OCI-LY3 (cell line): ENCODE data around the gene CTTN.
"Not testable (repeated sequence)": the region's sequence is repeated elsewhere in the genome, so short reads cannot be mapped to it uniquely, and the experiment has no call there.

Experiments
- H2AFZ ChIP-seq: fragments of 200-600, 300-600 bp; shearing (Covaris generic); 2 replicates; pipeline ENCODE4 v1.6.0; 2014; ENCODE audit warnings: antibody characterized with exemption, low read depth, low read length
- H3K27ac ChIP-seq: fragments of 200-600, 300-600 bp; sonication (generic); 2 replicates; pipeline ENCODE4 v1.5.1; 2014; ENCODE audit warnings: mild to moderate bottlenecking, low read length, moderate library complexity, mixed read lengths
- H3K27me3 ChIP-seq: fragments of 200-600, 300-600 bp; sonication (generic); 2 replicates; pipeline ENCODE4 v1.6.1; 2014; ENCODE audit warnings: low read depth, low read length, mixed read lengths
- H3K36me3 ChIP-seq: fragments of 200-600, 300-600 bp; sonication (generic); replicated peaks from 2 replicates; pipeline ENCODE3; 2014; ENCODE audit warnings: low read depth, low read length, mixed read lengths
- H3K4me1 ChIP-seq: fragments of 300-600, 200-600 bp; sonication (generic); 2 replicates; pipeline ENCODE4 v1.6.1; 2014; ENCODE audit warnings: low read length, mixed read lengths
- H3K4me2 ChIP-seq: fragments of 200-600, 300-600 bp; sonication (generic); 2 replicates; pipeline ENCODE4 v1.6.1; 2014; ENCODE audit warnings: low read length, mixed read lengths
- H3K4me3 ChIP-seq: fragments of 300-600, 200-600 bp; sonication (generic); 2 replicates; pipeline ENCODE4 v1.5.1; 2014; ENCODE audit warnings: antibody characterized with exemption, mild to moderate bottlenecking, low read length, moderate library complexity
- H3K79me2 ChIP-seq: fragments of 300-600, 200-600 bp; shearing (Covaris generic); 2 replicates; pipeline ENCODE4 v1.6.1; 2014; ENCODE audit warnings: mild to moderate bottlenecking, low read length, mixed read lengths
- H3K9ac ChIP-seq: fragments of 300-600, 200-600 bp; shearing (Covaris generic); 2 replicates; pipeline ENCODE4 v1.6.0; 2014; ENCODE audit warnings: mild to moderate bottlenecking, low read length, moderate library complexity
- H3K9me3 ChIP-seq: fragments of 200-600, 300-600 bp; shearing (Covaris generic); 2 replicates; pipeline ENCODE4 v1.6.1; 2014; ENCODE audit warnings: low read length, mixed read lengths; ENCODE audit not compliant: insufficient read depth
- H4K20me1 ChIP-seq: fragments of 200-600, 300-600 bp; sonication (generic); 2 replicates; pipeline ENCODE4 v1.6.1; 2016; ENCODE audit warnings: low read length, mixed read lengths; ENCODE audit not compliant: insufficient read depth
- EZH2phosphoT487 ChIP-seq: fragments of 200-600 bp; shearing (Covaris generic); IDR thresholded peaks from 2 replicates; pipeline ENCODE4 v1.6.1; 2018; ENCODE audit warnings: antibody characterized with exemption, mixed run types, low read depth
- TF ChIP-seq, protein P1 (sequence below): fragments of 200-600, 300-600 bp; sonication (generic); IDR thresholded peaks from 2 replicates; pipeline ENCODE4 v1.5.1; 2014; ENCODE audit warnings: antibody characterized with exemption, low read length, low read depth

The CTTN gene

GRCh38 chr11:70405679-70406395 is 7.5 kb downstream of the CTTN start:
- H4K20me1 ChIP-seq, result peaks cover 33% of the 10 kb centered on the region
- H3K36me3 ChIP-seq, result peaks cover 39% of the 10 kb centered on the region
- H3K27ac ChIP-seq, result no peak overlapping the region
- H3K4me1 ChIP-seq, result no peaks in the 10 kb centered on the region
- no peaks in the 10 kb centered on the region for H3K9me3 ChIP-seq
- H2AFZ ChIP-seq, result no peak overlapping the region
- H3K4me2 ChIP-seq, result no peak overlapping the region
- no peak for TF ChIP-seq EZH2phosphoT487
- no peak overlapping the region for H3K4me3 ChIP-seq
- no peaks in the 10 kb centered on the region; the same call in 1 of the 2 replicates for H3K27me3 ChIP-seq
- H3K79me2 ChIP-seq, result peaks cover 10% of the 10 kb centered on the region; the same call in 1 of the 2 replicates
- no peak overlapping the region for H3K9ac ChIP-seq

- Histone ChIP-seq H3K79me2 (0 out of 2 replicates have a peak, but pooled peaks cover 9% of the 10 kb centered on the region), H3K9ac (no peak overlapping the region), H2AFZ (no peak overlapping the region), H3K27ac (no peak overlapping the region), H3K4me2 (no peak overlapping the region), H4K20me1 (peaks cover 30% of the 10 kb centered on the region), H3K27me3 (no peaks in the 10 kb centered on the region; the same call in 1 of the 2 replicates), H3K4me1 (no peaks in the 10 kb centered on the region), H3K9me3 (no peaks in the 10 kb centered on the region), H3K36me3 (peaks cover 45% of the 10 kb centered on the region), H3K4me3 (no peak overlapping the region)
- TF ChIP-seq, protein P1, sequence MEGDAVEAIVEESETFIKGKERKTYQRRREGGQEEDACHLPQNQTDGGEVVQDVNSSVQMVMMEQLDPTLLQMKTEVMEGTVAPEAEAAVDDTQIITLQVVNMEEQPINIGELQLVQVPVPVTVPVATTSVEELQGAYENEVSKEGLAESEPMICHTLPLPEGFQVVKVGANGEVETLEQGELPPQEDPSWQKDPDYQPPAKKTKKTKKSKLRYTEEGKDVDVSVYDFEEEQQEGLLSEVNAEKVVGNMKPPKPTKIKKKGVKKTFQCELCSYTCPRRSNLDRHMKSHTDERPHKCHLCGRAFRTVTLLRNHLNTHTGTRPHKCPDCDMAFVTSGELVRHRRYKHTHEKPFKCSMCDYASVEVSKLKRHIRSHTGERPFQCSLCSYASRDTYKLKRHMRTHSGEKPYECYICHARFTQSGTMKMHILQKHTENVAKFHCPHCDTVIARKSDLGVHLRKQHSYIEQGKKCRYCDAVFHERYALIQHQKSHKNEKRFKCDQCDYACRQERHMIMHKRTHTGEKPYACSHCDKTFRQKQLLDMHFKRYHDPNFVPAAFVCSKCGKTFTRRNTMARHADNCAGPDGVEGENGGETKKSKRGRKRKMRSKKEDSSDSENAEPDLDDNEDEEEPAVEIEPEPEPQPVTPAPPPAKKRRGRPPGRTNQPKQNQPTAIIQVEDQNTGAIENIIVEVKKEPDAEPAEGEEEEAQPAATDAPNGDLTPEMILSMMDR, result no peak
- no peak for TF ChIP-seq EZH2phosphoT487
Measured at GRCh38 chr11:70407121-70407520, 8.8 kb downstream of the CTTN start.

GRCh38 chr11:70407814-70408213 is 9.5 kb downstream of the CTTN start:
- Histone ChIP-seq H3K36me3 (peaks cover 49% of the 10 kb centered on the region), H3K79me2 (0 out of 2 replicates have a peak, but pooled peaks cover 7% of the 10 kb centered on the region), H4K20me1 (peaks cover 23% of the 10 kb centered on the region), H2AFZ (no peak overlapping the region), H3K27ac (no peak overlapping the region), H3K4me3 (no peak overlapping the region), H3K27me3 (no peaks in the 10 kb centered on the region), H3K4me2 (no peak overlapping the region), H3K4me1 (no peaks in the 10 kb centered on the region), H3K9ac (no peak overlapping the region), H3K9me3 (no peaks in the 10 kb centered on the region)
- TF ChIP-seq, protein P1, result no peak
- no peak for TF ChIP-seq EZH2phosphoT487

DNA sequence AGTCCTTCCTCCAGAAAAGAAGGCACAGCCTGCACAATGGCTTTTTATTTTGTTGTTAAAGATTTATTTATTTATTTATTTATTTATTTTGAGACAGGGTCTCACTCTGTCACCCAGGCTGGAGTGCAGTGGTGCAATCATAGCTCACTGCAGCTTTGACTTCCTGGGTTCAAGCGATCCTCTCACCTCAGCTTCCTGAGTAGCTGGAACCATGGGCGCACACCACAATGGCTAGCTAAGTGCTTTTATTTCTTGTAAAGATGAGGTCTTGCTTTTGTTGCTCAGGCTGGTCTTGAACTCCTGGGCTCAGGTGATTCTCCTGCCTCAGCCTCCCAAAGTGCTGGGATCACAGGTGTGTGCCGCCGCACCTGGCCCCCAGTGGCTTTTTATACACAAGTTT is 10.0 kb downstream of the CTTN start:
- not testable (repeated sequence) for H3K4me3 ChIP-seq, H3K27ac ChIP-seq, H3K79me2 ChIP-seq, H2AFZ ChIP-seq, H3K4me1 ChIP-seq, H3K9me3 ChIP-seq, H3K9ac ChIP-seq, H3K27me3 ChIP-seq, H3K4me2 ChIP-seq
- Histone ChIP-seq H3K36me3 (peaks cover 51% of the 10 kb centered on the region), H4K20me1 (peaks cover 21% of the 10 kb centered on the region)

DNA sequence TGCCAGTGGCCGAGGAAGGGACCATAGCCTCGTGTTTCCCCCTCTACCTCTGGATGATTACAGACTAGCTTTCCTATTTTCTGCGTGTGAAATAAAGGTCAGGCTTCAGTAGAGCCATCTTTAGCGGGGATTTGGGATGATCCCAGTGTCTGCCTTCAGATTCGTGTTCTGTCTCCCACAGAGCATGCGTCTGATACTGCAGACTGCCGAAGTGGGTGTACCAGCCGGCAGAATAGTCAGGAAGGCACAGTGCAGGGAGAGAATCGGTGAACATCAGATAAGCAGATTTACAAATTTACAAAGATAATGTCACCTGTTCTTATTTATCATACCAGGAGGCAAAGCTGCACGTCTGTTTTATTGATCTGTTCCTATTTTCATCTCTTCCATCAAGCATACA is 11.1 kb downstream of the CTTN start:
- Histone ChIP-seq H3K4me3 (no peak overlapping the region), H3K4me1 (no peaks in the 10 kb centered on the region), H2AFZ (no peak overlapping the region), H3K36me3 (peaks cover 53% of the 10 kb centered on the region), H3K27ac (no peak overlapping the region), H4K20me1 (peaks cover 15% of the 10 kb centered on the region), H3K4me2 (no peak overlapping the region), H3K27me3 (no peaks in the 10 kb centered on the region), H3K79me2 (no peaks in the 10 kb centered on the region), H3K9ac (no peak overlapping the region), H3K9me3 (no peaks in the 10 kb centered on the region)
- TF ChIP-seq, protein P1, result no peak
- no peak for TF ChIP-seq EZH2phosphoT487
